ENCODE results near the gene ZBTB32.
A peak's percentile ranks its signal among the peaks of the same experiment; 100 is the strongest.

ZBTB32 gene

GRCh38 chr19:35757749-35758608 lies 53.6 kb downstream of the ZBTB32 start, which contains the start of gene PROSER3:
Gene PROSER3 (plus strand): TSS chr19:35758176. CDS start chr19:35758216, 40 bp downstream.
- Mint-ChIP-seq H3K4me3 (peak within 1 kb of the TSS; percentile 94 to 98), H3K27ac (peak within 1 kb of the TSS; percentile 95 to 99), H3K4me1 (peaks cover 43% of the 10 kb centered on the region), H3K27me3 (peaks cover 13% of the 10 kb centered on the region), H3K9me3 (no peaks in the 10 kb centered on the region)
- peak; percentile 98 to 100 for DNase-seq
- peak; percentile 97 for ATAC-seq

GRCh38 chr19:35759697-35760096 lies 55.3 kb downstream of the ZBTB32 start:
- DNase-seq = no peak
- Mint-ChIP-seq H3K4me3 (peak overlapping the region; percentile 94 to 98), H3K27me3 (peaks cover 13% of the 10 kb centered on the region), H3K9me3 (no peaks in the 10 kb centered on the region), H3K27ac (peak overlapping the region in 1 of 2 donors; percentile 80), H3K4me1 (peaks cover 42% of the 10 kb centered on the region)
- ATAC-seq = no peak

- DNase-seq (no peak), ATAC-seq (no peak)
- H3K9me3 Mint-ChIP-seq = no peaks in the 10 kb centered on the region
- H3K4me1 Mint-ChIP-seq = peaks cover 32% of the 10 kb centered on the region
- H3K4me3 Mint-ChIP-seq = no peak overlapping the region
- no peak overlapping the region for H3K27ac Mint-ChIP-seq
- peaks cover 13% of the 10 kb centered on the region for H3K27me3 Mint-ChIP-seq
Observed at GRCh38 chr19:35760711-35761349, 56.5 kb downstream of the ZBTB32 start.

GRCh38 chr19:35764432-35765315 lies 60.3 kb downstream of the ZBTB32 start:
- DNase-seq (no peak), ATAC-seq (no peak)
- no peaks in the 10 kb centered on the region for H3K27me3 Mint-ChIP-seq
- H3K9me3 Mint-ChIP-seq = no peaks in the 10 kb centered on the region
- no peak overlapping the region for H3K4me3 Mint-ChIP-seq
- H3K4me1 Mint-ChIP-seq = peaks cover 11% of the 10 kb centered on the region
- no peak overlapping the region for H3K27ac Mint-ChIP-seq

Measured in stimulated activated naive CD8-positive, alpha-beta T cell treated with anti-CD3 and anti-CD28 coated beads, Interleukin-15, amount 100 ng/mL, for 72 hours (primary cell).